Peyer's patch (tissue), 4 donors: ENCODE measurements around the gene ANO4. TPM values are rescaled to one million over a fixed set of nuclear protein-coding genes. Genes with fewer than 3 reads are reported as not detected.

ENCODE experiments used
- DNase-seq, 3 donors: peaks; one replicate each; pipeline ENCODE4 v3.0.0-alpha.2; 2017 to 2019
- H3K27ac ChIP-seq, 4 donors: fragments of 200-600 bp; sonication (generic); one replicate each; pipeline ENCODE4 v1.5.1; 2016 to 2019
- H3K27me3 ChIP-seq, 2 donors: fragments of 200-600 bp; sonication (generic); one replicate each; pipeline ENCODE4 v1.5.1; 2019
- H3K36me3 ChIP-seq, 3 donors: fragments of 200-600 bp; sonication (generic); one replicate each; pipeline ENCODE4 v1.5.1; 2016 to 2019
- H3K4me1 ChIP-seq, 4 donors: fragments of 200-600 bp; sonication (generic); one replicate each; pipeline ENCODE4 v1.5.1; 2016 to 2019
- H3K4me3 ChIP-seq, 4 donors: fragments of 200-600 bp; sonication (generic); 1 replicate in 3 of 4; 2 replicates in 1 of 4; pipeline ENCODE4 v1.5.1; 2016 to 2019; ENCODE audit warnings: mild to moderate bottlenecking in 1 of 4
- H3K9me3 ChIP-seq, 4 donors: fragments of 200-600 bp; sonication (generic); one replicate each; pipeline ENCODE4 v1.5.1; 2016 to 2019; ENCODE audit warnings: mild to moderate bottlenecking in 1 of 4
- CTCF ChIP-seq, 6 experiments: fragments of 450-650 bp in 4 of 6; fragments of 200-600 bp in 2 of 6; sonication (generic) in 1 of 6; IDR thresholded peaks; one replicate each; pipeline ENCODE4 v1.5.1; 2017 to 2019; ENCODE audit warnings: antibody characterized with exemption in 6 of 6, mild to moderate bottlenecking in 3 of 6, moderate library complexity in 1 of 6
- POLR2A ChIP-seq, 2 donors: fragments of 450-650 bp; IDR thresholded peaks; one replicate each; pipeline ENCODE4 v1.5.1; 2017; ENCODE audit warnings: antibody characterized with exemption in 2 of 2, mild to moderate bottlenecking in 2 of 2, moderate library complexity in 2 of 2
- total RNA-seq, 4 donors: library from RNA; depleted of rRNA; stranded (reverse); fragments of >200 nt; gene quantifications; one replicate each; pipeline ENCODE4 v1.1.0, GENCODE V29; 2016

Gene ANO4
- total RNA-seq, 4 donors from 2014 or later = 1.7 TPM; not detected in 3

- H3K36me3 ChIP-seq = no peaks in the 10 kb centered on the region
- no peak overlapping the region for H3K27ac ChIP-seq
Observed at GRCh38 chr12:100859063-100859627, 64.6 kb downstream of the ANO4 start.

GRCh38 chr12:100860611-100861010 lies 66.0 kb downstream of the ANO4 start:
- TF ChIP-seq CTCF (IDR thresholded peaks at IDR 0.05) = no peak
- TF ChIP-seq POLR2A (IDR thresholded peaks at IDR 0.05) = no peak
- H3K27me3 ChIP-seq = no peaks in the 10 kb centered on the region
- no peak for DNase-seq
- H3K27ac ChIP-seq = no peak overlapping the region
- no peaks in the 10 kb centered on the region for H3K9me3 ChIP-seq
- no peak overlapping the region for H3K4me3 ChIP-seq
- no peaks in the 10 kb centered on the region for H3K4me1 ChIP-seq
- no peaks in the 10 kb centered on the region for H3K36me3 ChIP-seq

More at GRCh38 chr12:100859063-100859627, 64.6 kb downstream of the ANO4 start:
- no peak for DNase-seq
- Histone ChIP-seq H3K9me3 (no peaks in the 10 kb centered on the region), H3K4me1 (no peaks in the 10 kb centered on the region), H3K4me3 (no peak overlapping the region), H3K27me3 (no peaks in the 10 kb centered on the region)
- no peak for TF ChIP-seq POLR2A (IDR thresholded peaks at IDR 0.05)
- no peak for TF ChIP-seq CTCF (IDR thresholded peaks at IDR 0.05)

GRCh38 chr12:100862676-100863075 lies 68.1 kb downstream of the ANO4 start:
- DNase-seq = no peak
- no peak overlapping the region for H3K27ac ChIP-seq
- no peak for TF ChIP-seq CTCF (IDR thresholded peaks at IDR 0.05)
- TF ChIP-seq POLR2A (IDR thresholded peaks at IDR 0.05) = no peak
- no peak overlapping the region for H3K4me3 ChIP-seq
- H3K9me3 ChIP-seq = no peaks in the 10 kb centered on the region
- no peaks in the 10 kb centered on the region for H3K4me1 ChIP-seq
- H3K27me3 ChIP-seq = no peaks in the 10 kb centered on the region
- H3K36me3 ChIP-seq = no peaks in the 10 kb centered on the region

GRCh38 chr12:100864366-100864765 lies 69.8 kb downstream of the ANO4 start:
- no peak overlapping the region for H3K4me3 ChIP-seq
- no peaks in the 10 kb centered on the region for H3K9me3 ChIP-seq
- H3K36me3 ChIP-seq = no peaks in the 10 kb centered on the region
- H3K4me1 ChIP-seq = no peaks in the 10 kb centered on the region
- H3K27me3 ChIP-seq = no peaks in the 10 kb centered on the region
- H3K27ac ChIP-seq = no peak overlapping the region
- DNase-seq = no peak
- TF ChIP-seq POLR2A (IDR thresholded peaks at IDR 0.05) (no peak), CTCF (IDR thresholded peaks at IDR 0.05) (no peak)

- H3K36me3 ChIP-seq = no peaks in the 10 kb centered on the region
- no peak overlapping the region for H3K4me3 ChIP-seq
- no peak overlapping the region for H3K27ac ChIP-seq
- H3K9me3 ChIP-seq = no peaks in the 10 kb centered on the region
- no peak for DNase-seq
- no peaks in the 10 kb centered on the region for H3K4me1 ChIP-seq
- H3K27me3 ChIP-seq = no peaks in the 10 kb centered on the region
- TF ChIP-seq POLR2A (IDR thresholded peaks at IDR 0.05) (no peak), CTCF (IDR thresholded peaks at IDR 0.05) (no peak)
Observed at GRCh38 chr12:100867639-100868393, 73.2 kb downstream of the ANO4 start.
